Bronchial epithelial cell (primary cell): ENCODE measurements around the gene HSPA1B. TPM values are rescaled to one million over a fixed set of nuclear protein-coding genes. Genes with fewer than 3 reads are reported as not detected.
"Not testable (repeated sequence)": the region's sequence is repeated elsewhere in the genome, so short reads cannot be mapped to it uniquely, and the experiment has no call there.

ENCODE experiments used
- DNase-seq: peaks from one replicate; pipeline ENCODE4 v3.0.0-alpha.2; 2010; ENCODE audit warnings: low read depth
- FAIRE-seq: peaks from 2 replicates; lab custom pipeline; 2011; peaks lifted over from hg19 to GRCh38; lab: Jason Lieb, UNC
- H3K27me3 ChIP-seq: 2 replicates; pipeline ENCODE4 v1.5.1; 2011; ENCODE audit warnings: low read length; ENCODE audit not compliant: control insufficient read depth, insufficient read depth
- H3K36me3 ChIP-seq: 2 replicates; pipeline ENCODE4 v1.5.1; 2011; ENCODE audit warnings: low read length; ENCODE audit not compliant: control insufficient read depth, insufficient read depth
- H3K4me3 ChIP-seq: 2 replicates; pipeline ENCODE4 v1.5.1; 2011; ENCODE audit warnings: mild to moderate bottlenecking, low read depth, low read length, control low read depth
- CTCF ChIP-seq: IDR thresholded peaks from 2 replicates; pipeline ENCODE4 v1.5.1; 2011; ENCODE audit warnings: mild to moderate bottlenecking, moderate library complexity, low read length, control low read depth, inconsistent platforms; ENCODE audit not compliant: insufficient read depth, severe bottlenecking
- total RNA-seq: library from RNA; depleted of rRNA; stranded (reverse); fragments of >200 nt; gene quantifications from 2 replicates; pipeline ENCODE4 v1.2.1, GENCODE V29; 2014

HSPA1B gene
- total RNA-seq, 1 donor from 2014 or later, result 118 TPM

GRCh38 chr6:31817929-31818511, 9.5 kb upstream of the HSPA1B start:
- FAIRE-seq, H3K27me3 ChIP-seq, DNase-seq, H3K36me3 ChIP-seq: not testable (repeated sequence)
- peak overlapping the region; percentile 45 for H3K4me3 ChIP-seq

- FAIRE-seq, result no peak
Observed at GRCh38 chr6:31819871-31820299, 7.7 kb upstream of the HSPA1B start.

DNA sequence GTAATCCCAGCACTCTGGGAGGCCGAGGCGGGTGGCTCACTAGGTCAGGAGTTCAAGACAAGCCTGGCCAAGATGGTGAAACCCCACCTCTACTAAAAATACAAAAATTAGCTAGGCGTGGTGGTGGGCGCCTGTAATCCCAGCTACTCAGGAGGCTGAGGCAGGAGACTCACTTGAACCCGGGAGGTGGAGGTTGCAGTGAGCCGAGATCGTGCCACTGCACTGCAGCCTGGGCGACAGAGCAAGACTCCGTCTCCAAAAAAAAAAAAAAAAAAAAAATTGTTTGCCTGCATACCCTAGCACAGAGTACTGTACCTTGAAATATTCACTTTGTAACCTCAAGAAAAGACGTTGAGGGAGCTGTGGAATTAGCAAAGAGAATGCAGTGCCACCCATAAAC, 7.1 kb upstream of the HSPA1B start:
- FAIRE-seq, DNase-seq, H3K27me3 ChIP-seq, H3K36me3 ChIP-seq, H3K4me3 ChIP-seq: not testable (repeated sequence)

More at GRCh38 chr6:31819871-31820299, 7.7 kb upstream of the HSPA1B start:
- Histone ChIP-seq H3K36me3 (no peaks in the 10 kb centered on the region), H3K4me3 (no peak overlapping the region), H3K27me3 (no peaks in the 10 kb centered on the region)
- no peak for DNase-seq
- TF ChIP-seq CTCF, result no peak

DNA sequence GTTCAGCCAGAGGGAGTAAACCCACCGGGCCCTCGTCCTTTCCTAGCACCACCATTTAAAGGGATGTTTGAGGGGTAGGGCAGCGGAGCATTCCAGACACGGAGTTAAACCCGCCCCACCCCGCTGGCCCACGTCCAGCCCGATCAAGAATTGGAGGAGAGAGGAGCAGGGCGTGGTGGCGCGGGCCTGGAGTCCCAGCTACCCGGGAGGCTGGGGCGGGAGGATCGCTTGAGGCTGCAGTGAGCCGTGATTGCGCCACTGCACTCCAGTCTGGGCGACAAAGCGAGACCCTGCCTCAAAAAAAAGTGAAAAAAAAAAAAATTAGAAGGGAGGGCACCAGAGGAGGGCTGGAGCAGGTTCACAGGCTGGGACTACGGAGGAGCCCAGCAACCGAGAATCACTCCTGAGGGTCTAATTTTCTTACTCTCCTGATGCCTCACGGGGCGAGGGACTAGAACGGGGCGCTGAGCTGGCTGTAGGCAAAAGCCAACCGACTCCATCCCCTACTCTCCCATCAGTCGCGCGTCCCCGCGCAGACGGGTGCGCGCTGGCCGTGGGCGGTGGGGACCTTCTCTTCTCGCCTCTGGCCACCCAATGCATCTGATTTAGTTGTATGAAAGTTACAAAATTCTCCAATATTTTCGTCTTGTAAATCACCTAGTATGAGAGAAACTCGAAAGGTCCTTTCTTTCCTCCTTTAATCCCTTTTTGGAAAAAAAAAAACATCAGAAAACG, 6.1 kb upstream of the HSPA1B start:
- Histone ChIP-seq H3K27me3 (no peaks in the 10 kb centered on the region), H3K4me3 (peak overlapping the region; percentile 41), H3K36me3 (no peaks in the 10 kb centered on the region)
- no peak for TF ChIP-seq CTCF
- no peak for DNase-seq
- FAIRE-seq, result no peak

- FAIRE-seq (no peak), DNase-seq (peak; percentile 78)
Observed at GRCh38 chr6:31822036-31822821, 5.3 kb upstream of the HSPA1B start.

GRCh38 chr6:31823592-31824196, 3.8 kb upstream of the HSPA1B start:
- DNase-seq, H3K27me3 ChIP-seq, FAIRE-seq, H3K4me3 ChIP-seq, H3K36me3 ChIP-seq: not testable (repeated sequence)

More at GRCh38 chr6:31822036-31822821, 5.3 kb upstream of the HSPA1B start:
- no peaks in the 10 kb centered on the region for H3K36me3 ChIP-seq
- peak overlapping the region; percentile 41 for H3K4me3 ChIP-seq
- TF ChIP-seq CTCF, result no peak
- no peaks in the 10 kb centered on the region for H3K27me3 ChIP-seq

DNA sequence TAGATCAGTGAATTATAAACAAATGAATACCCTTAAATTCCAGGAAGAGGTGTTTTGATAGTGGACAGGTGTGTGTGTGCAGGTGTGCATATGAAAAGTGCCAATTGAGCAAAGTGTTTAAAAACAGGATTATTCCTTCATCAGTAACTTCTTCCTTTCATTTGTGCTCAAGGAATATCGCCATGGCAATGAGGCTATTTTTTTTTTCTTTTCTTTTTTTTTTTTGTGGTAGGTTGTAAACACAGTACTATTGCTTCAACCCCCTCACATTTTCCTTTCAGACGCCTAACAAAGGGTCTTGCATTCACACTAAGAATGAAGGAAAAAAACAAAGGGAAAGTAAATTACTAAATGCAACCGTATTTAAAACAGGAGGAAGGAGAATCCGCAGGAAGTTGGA, 2.0 kb upstream of the HSPA1B start:
- no peak overlapping the region for H3K4me3 ChIP-seq
- no peak for FAIRE-seq
- no peak for TF ChIP-seq CTCF

More for the DNA sequence above, 2.0 kb upstream of the HSPA1B start:
- Histone ChIP-seq H3K27me3 (no peaks in the 10 kb centered on the region), H3K36me3 (no peaks in the 10 kb centered on the region)
- DNase-seq, result no peak
